PC-3 (cell line): ENCODE results near the gene TOMM40.

Source experiments
- EZH2phosphoT487 ChIP-seq: fragments of 300-600 bp; sonication (generic); IDR thresholded peaks from 2 replicates; pipeline ENCODE4 v1.6.1; 2018; ENCODE audit warnings: mild to moderate bottlenecking, antibody characterized with exemption, low read length, borderline replicate concordance
- TF ChIP-seq, protein P1 (sequence below): fragments of 300-600 bp; sonication (generic); conservative IDR thresholded peaks from 2 replicates; pipeline ENCODE4 v1.5.1; 2017; ENCODE audit warnings: antibody characterized with exemption, low read depth, mild to moderate bottlenecking, low read length

DNA sequence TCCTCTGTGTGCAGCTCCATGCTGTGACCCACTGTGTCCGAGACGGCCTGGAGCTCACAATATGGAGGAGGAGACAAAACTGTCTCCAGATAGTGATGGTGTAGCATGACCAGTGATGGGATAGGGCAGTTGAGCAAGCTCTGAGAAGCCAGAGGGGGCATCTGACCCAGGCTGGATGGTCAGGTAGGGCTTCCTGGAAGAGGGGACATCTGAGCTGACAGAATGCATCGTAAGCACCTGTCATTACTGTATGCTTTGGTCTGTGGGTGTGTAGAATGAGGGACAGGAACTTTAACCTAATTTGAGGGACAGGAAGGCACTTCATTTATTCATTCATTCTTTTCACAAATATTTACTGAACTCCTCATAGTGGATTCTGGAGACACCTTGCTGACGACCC is 6.5 kb upstream of the TOMM40 start:
- no peak for TF ChIP-seq EZH2phosphoT487
- TF ChIP-seq, protein P1, sequence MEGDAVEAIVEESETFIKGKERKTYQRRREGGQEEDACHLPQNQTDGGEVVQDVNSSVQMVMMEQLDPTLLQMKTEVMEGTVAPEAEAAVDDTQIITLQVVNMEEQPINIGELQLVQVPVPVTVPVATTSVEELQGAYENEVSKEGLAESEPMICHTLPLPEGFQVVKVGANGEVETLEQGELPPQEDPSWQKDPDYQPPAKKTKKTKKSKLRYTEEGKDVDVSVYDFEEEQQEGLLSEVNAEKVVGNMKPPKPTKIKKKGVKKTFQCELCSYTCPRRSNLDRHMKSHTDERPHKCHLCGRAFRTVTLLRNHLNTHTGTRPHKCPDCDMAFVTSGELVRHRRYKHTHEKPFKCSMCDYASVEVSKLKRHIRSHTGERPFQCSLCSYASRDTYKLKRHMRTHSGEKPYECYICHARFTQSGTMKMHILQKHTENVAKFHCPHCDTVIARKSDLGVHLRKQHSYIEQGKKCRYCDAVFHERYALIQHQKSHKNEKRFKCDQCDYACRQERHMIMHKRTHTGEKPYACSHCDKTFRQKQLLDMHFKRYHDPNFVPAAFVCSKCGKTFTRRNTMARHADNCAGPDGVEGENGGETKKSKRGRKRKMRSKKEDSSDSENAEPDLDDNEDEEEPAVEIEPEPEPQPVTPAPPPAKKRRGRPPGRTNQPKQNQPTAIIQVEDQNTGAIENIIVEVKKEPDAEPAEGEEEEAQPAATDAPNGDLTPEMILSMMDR, result no peak
